Tibial nerve (tissue), 4 donors: Measurements from ENCODE around the gene POMT2. TPM values are rescaled to one million over a fixed set of nuclear protein-coding genes. Genes with fewer than 3 reads are reported as not detected.

ENCODE experiments used
- DNase-seq, 2 donors: peaks; one replicate each; pipeline ENCODE4 v3.0.0-alpha.2; 2019; ENCODE audit warnings: low spot score in 2 of 2
- H3K27ac ChIP-seq, 4 donors: fragments of 200-600 bp; sonication (generic) in 3 of 4; one replicate each; pipeline ENCODE4 v1.5.1; 2017 to 2019; ENCODE audit warnings: mild to moderate bottlenecking in 1 of 4
- H3K27me3 ChIP-seq, 2 donors: fragments of 200-600 bp; sonication (generic) in 1 of 2; one replicate each; pipeline versions ENCODE4 v1.5.1 to v1.6.0; 2017 to 2019
- H3K36me3 ChIP-seq, 3 donors: fragments of 200-600 bp; sonication (generic); one replicate each; pipeline ENCODE4 v1.5.1; 2018 to 2019
- H3K4me1 ChIP-seq, 4 donors: fragments of 200-600 bp; sonication (generic) in 3 of 4; one replicate each; pipeline ENCODE4 v1.5.1; 2017 to 2019
- H3K4me3 ChIP-seq, 4 donors: fragments of 200-600 bp; sonication (generic) in 3 of 4; one replicate each; pipeline ENCODE4 v1.5.1; 2017 to 2019; ENCODE audit warnings: mild to moderate bottlenecking in 1 of 4, moderate library complexity in 1 of 4
- H3K9me3 ChIP-seq, 4 donors: fragments of 200-600 bp; sonication (generic) in 3 of 4; one replicate each; pipeline ENCODE4 v1.5.1; 2017 to 2019
- EP300 ChIP-seq, 2 donors: sonication (generic); formaldehyde crosslinking; IDR thresholded peaks; one replicate each; pipeline ENCODE4 v1.6.1; 2017; ENCODE audit warnings: antibody characterized with exemption in 2 of 2, mild to moderate bottlenecking in 1 of 2
- POLR2A ChIP-seq, 2 donors: fragments of 450-650 bp; IDR thresholded peaks; one replicate each; pipeline ENCODE4 v1.6.1; 2017; ENCODE audit warnings: antibody characterized with exemption in 2 of 2, mild to moderate bottlenecking in 2 of 2, moderate library complexity in 2 of 2
- WGBS, 2 donors: methylation state at CpG; one replicate each; pipeline ENCODE4 v1.1.5; 2018; 5-methylcytosine and 5-hydroxymethylcytosine counted together
- small RNA-seq: library from RNA; depleted of rRNA; stranded (forward); fragments of <200 nt; gene quantifications from one replicate; pipeline ENCODE3, GENCODE V24; 2016
- total RNA-seq, 4 donors: library from RNA; depleted of rRNA; stranded (reverse); fragments of >200 nt; gene quantifications; one replicate each; pipeline ENCODE4 v1.1.0, GENCODE V29; 2016
- TF ChIP-seq, protein P1 (sequence below), 5 experiments: fragments of 200-600 bp in 3 of 5; fragments of 450-650 bp in 2 of 5; sonication (generic) in 3 of 5; IDR thresholded peaks; one replicate each; pipeline ENCODE4 v1.5.1; 2016 to 2019; ENCODE audit warnings: antibody characterized with exemption in 5 of 5, mild to moderate bottlenecking in 3 of 5, moderate library complexity in 2 of 5

POMT2 gene
- total RNA-seq, 4 donors from 2014 or later: 23.9 to 38.7 (median 28.9) TPM

DNA sequence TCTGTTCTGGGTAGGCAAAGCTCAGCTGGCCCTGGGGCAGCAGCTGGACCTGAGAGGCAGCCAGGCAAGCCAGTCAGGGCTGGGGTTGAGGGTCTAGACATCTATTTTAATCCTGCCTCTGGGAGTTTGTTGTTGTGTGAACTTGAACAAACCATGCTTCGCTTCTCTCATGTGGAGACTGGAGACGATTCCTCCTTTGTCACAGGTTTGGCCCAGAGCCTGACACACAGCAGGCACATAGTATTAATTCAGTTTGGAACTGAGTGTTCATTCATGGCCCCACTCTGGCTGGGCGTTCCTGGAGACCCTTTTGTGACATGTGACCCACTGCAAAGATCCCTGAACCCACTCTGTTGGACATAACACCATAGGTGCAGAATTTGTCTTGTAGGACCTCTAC is 89.0 kb downstream of the POMT2 start:
- Histone ChIP-seq H3K36me3 (no peaks in the 10 kb centered on the region), H3K4me3 (no peak overlapping the region), H3K4me1 (no peaks in the 10 kb centered on the region), H3K27me3 (no peaks in the 10 kb centered on the region), H3K9me3 (peaks cover 0 to 6% (median 0%) of the 10 kb centered on the region in 4 donors), H3K27ac (no peak overlapping the region)
- DNase-seq: no peak
- 72 to 83% methylated on average over 3 of the region's 3 CpGs for whole genome bisulfite sequencing, 2 donors
- TF ChIP-seq, protein P1, sequence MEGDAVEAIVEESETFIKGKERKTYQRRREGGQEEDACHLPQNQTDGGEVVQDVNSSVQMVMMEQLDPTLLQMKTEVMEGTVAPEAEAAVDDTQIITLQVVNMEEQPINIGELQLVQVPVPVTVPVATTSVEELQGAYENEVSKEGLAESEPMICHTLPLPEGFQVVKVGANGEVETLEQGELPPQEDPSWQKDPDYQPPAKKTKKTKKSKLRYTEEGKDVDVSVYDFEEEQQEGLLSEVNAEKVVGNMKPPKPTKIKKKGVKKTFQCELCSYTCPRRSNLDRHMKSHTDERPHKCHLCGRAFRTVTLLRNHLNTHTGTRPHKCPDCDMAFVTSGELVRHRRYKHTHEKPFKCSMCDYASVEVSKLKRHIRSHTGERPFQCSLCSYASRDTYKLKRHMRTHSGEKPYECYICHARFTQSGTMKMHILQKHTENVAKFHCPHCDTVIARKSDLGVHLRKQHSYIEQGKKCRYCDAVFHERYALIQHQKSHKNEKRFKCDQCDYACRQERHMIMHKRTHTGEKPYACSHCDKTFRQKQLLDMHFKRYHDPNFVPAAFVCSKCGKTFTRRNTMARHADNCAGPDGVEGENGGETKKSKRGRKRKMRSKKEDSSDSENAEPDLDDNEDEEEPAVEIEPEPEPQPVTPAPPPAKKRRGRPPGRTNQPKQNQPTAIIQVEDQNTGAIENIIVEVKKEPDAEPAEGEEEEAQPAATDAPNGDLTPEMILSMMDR (IDR thresholded peaks at IDR 0.05): no peak
- no peak for TF ChIP-seq EP300 (IDR thresholded peaks at IDR 0.05)
- no peak for TF ChIP-seq POLR2A (IDR thresholded peaks at IDR 0.05)

- no peak overlapping the region for H3K27ac ChIP-seq
- WGBS, 2 donors: 75 to 81% methylated on average over 2 of the region's 2 CpGs
- H3K36me3 ChIP-seq: no peaks in the 10 kb centered on the region
- H3K4me1 ChIP-seq: no peaks in the 10 kb centered on the region
- H3K9me3 ChIP-seq: peaks cover 0 to 6% (median 0%) of the 10 kb centered on the region in 4 donors
- TF ChIP-seq POLR2A (IDR thresholded peaks at IDR 0.05) (no peak), EP300 (IDR thresholded peaks at IDR 0.05) (no peak)
- TF ChIP-seq, protein P1 (IDR thresholded peaks at IDR 0.05): no peak
- no peak overlapping the region for H3K4me3 ChIP-seq
- H3K27me3 ChIP-seq: no peaks in the 10 kb centered on the region
- DNase-seq: no peak
Observed at GRCh38 chr14:77230914-77231313, 89.8 kb downstream of the POMT2 start.

- peaks cover 0 to 6% (median 0%) of the 10 kb centered on the region in 4 donors for H3K9me3 ChIP-seq
- no peaks in the 10 kb centered on the region for H3K27me3 ChIP-seq
- no peak overlapping the region for H3K4me3 ChIP-seq
- TF ChIP-seq EP300 (IDR thresholded peaks at IDR 0.05): no peak
- no peak for TF ChIP-seq POLR2A (IDR thresholded peaks at IDR 0.05)
- TF ChIP-seq, protein P1 (IDR thresholded peaks at IDR 0.05): no peak
- H3K36me3 ChIP-seq: no peaks in the 10 kb centered on the region
- no peaks in the 10 kb centered on the region for H3K4me1 ChIP-seq
- no peak overlapping the region for H3K27ac ChIP-seq
- DNase-seq: no peak
- 50 to 60% methylated on average over 6 of the region's 6 CpGs for WGBS, 2 donors
Observed at GRCh38 chr14:77228056-77228455, 92.6 kb downstream of the POMT2 start.

GRCh38 chr14:77225892-77226557 is 94.7 kb downstream of the POMT2 start:
- Histone ChIP-seq H3K27ac (no peak overlapping the region), H3K4me1 (no peaks in the 10 kb centered on the region), H3K4me3 (no peak overlapping the region), H3K36me3 (no peaks in the 10 kb centered on the region), H3K27me3 (no peaks in the 10 kb centered on the region), H3K9me3 (peaks cover 0 to 5% (median 0%) of the 10 kb centered on the region in 4 donors)
- 75 to 81% methylated on average over 14 of the region's 14 CpGs for WGBS, 2 donors
- TF ChIP-seq, protein P1 (IDR thresholded peaks at IDR 0.05): no peak
- TF ChIP-seq EP300 (IDR thresholded peaks at IDR 0.05) (no peak), POLR2A (IDR thresholded peaks at IDR 0.05) (no peak)
- no peak for DNase-seq

- no peaks in the 10 kb centered on the region for H3K36me3 ChIP-seq
- no peak for DNase-seq
- H3K4me1 ChIP-seq: no peaks in the 10 kb centered on the region
- 63 to 76% methylated on average over 12 of the region's 12 CpGs for WGBS, 2 donors
- H3K4me3 ChIP-seq: no peak overlapping the region
- TF ChIP-seq, protein P1 (IDR thresholded peaks at IDR 0.05): no peak
- TF ChIP-seq POLR2A (IDR thresholded peaks at IDR 0.05) (no peak), EP300 (IDR thresholded peaks at IDR 0.05) (no peak)
- no peaks in the 10 kb centered on the region for H3K9me3 ChIP-seq
- H3K27ac ChIP-seq: no peak overlapping the region
- H3K27me3 ChIP-seq: no peaks in the 10 kb centered on the region
Observed at GRCh38 chr14:77225254-77225653, 95.4 kb downstream of the POMT2 start.

Small RNA genes within 50 kb of the gene (small RNA-seq; reads per million reads assigned to genes)
- not detected for gene MIR1260A

Other genes starting within 250 kb of the POMT2 start
- gene CIPC, start 222.6 kb downstream of the POMT2 start, total RNA-seq: 10 to 100 TPM; 38.1 to 76.7 (median 41.5) TPM
- not detected for gene ZDHHC22, start 179.1 kb downstream of the POMT2 start, total RNA-seq
- gene TMEM63C, start 139.1 kb downstream of the POMT2 start, total RNA-seq: not detected
- gene NGB, start 49.7 kb downstream of the POMT2 start, total RNA-seq: not detected
- gene GSTZ1, start 153 bp upstream of the POMT2 start, total RNA-seq: 10 to 100 TPM in 3 of 4 donors, 1 to 10 TPM in 1; 9.4 to 24.7 (median 14.6) TPM
- gene TMED8, start 56.2 kb upstream of the POMT2 start, total RNA-seq: 10 to 100 TPM; 11.7 to 14.0 (median 12.4) TPM
- 1 to 10 TPM in 3 of 4 donors, not detected in 1; 1.1 to 3.1 (median 1.5) TPM for gene SAMD15, start 56.5 kb upstream of the POMT2 start, total RNA-seq
- gene NOXRED1, start 102.6 kb upstream of the POMT2 start, total RNA-seq: 1 to 10 TPM in 1 of 4 donors, not detected in 3; 9.0 TPM
- gene VIPAS39, start 136.7 kb upstream of the POMT2 start, total RNA-seq: 10 to 100 TPM; 10.5 to 24.0 (median 16.2) TPM
- 100 to 1,000 TPM in 2 of 4 donors, 10 to 100 TPM in 2; 58.5 to 146 (median 102) TPM for gene AHSA1, start 137.2 kb upstream of the POMT2 start, total RNA-seq
- gene ISM2, start 177.9 kb upstream of the POMT2 start, total RNA-seq: under 1 TPM in 1 of 4 donors, not detected in 3; 0.44 TPM